GM19395 (cell line): ENCODE data around the gene EVPL.

ENCODE experiments used
- ATAC-seq: cut with Tn5 transposase; IDR thresholded peaks from one replicate; pipeline ENCODE4 v1.9.1; 2021; ENCODE audit warnings: mild to moderate bottlenecking, moderate library complexity; ENCODE audit not compliant: unreplicated experiment

EVPL gene

DNA sequence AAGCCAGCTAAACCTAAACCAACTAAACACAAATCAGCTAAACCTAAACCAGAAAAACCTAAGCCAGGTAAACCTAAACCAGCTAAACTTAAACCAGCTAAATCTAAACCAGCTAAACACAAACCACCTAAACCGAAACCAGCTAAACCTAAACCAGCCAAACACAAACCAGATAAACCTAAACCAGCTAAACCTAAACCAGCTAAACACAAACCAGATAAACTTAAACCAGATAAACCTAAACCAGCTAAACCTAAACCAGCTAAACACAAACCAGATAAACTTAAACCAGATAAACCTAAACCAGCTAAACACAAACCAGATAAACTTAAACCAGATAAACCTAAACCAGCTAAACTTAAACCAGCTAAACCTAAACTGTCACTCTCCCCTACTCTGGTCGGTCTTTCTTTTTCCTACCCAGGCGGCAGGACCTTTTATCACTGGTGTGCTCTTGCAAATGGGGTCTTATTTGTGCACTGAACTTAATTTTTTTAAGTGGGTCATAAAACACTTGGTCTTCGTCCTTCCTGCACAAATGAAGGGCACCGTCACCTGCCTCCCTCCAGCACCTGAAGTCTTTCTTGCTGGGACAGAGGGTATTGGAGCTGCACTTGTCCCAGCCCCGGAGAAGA is 7.2 kb downstream of the EVPL start:
- no peak for ATAC-seq

DNA sequence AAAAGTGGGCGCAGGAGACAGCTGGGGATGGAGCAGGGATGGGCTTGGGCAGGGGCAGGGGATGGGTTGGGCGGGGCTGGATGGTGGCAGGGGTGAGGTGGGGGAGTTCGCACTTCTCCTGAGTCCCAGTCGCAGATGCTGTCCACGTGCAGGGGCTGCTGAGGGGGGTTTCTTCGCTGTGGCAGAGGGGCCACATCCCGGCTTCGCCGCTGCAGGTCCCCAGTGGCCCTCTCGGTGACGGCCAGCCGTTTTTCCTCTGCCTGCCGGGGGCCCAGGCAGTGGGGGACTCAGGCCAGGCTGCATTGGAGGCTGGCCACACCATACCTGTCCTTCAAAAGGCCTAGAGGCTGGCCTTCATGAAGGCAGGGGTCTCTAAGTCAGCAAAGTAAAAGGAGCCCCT is 8.3 kb downstream of the EVPL start:
- no peak for ATAC-seq

GRCh38 chr17:76018340-76018680 is 8.8 kb downstream of the EVPL start:
- ATAC-seq, result no peak

GRCh38 chr17:76017481-76018339 is 9.4 kb downstream of the EVPL start:
- no peak for ATAC-seq

DNA sequence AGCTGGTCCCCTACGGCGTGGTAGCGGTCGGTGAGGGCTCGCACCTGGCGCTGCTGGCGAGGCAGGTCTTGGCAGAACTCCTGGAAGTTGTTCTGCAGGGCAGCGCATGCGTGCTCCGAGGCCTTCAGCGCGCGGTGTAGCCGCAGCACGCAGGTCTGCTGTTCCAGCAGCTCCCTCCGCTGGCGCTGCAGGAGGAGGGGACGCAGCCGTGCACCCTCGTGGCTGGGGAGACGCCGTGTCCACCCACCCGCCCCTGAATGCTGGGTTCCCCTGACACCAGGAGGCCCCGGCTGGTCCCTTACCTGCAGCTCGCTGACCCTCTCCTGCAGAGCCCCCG is 12.2 kb downstream of the EVPL start:
- no peak for ATAC-seq

DNA sequence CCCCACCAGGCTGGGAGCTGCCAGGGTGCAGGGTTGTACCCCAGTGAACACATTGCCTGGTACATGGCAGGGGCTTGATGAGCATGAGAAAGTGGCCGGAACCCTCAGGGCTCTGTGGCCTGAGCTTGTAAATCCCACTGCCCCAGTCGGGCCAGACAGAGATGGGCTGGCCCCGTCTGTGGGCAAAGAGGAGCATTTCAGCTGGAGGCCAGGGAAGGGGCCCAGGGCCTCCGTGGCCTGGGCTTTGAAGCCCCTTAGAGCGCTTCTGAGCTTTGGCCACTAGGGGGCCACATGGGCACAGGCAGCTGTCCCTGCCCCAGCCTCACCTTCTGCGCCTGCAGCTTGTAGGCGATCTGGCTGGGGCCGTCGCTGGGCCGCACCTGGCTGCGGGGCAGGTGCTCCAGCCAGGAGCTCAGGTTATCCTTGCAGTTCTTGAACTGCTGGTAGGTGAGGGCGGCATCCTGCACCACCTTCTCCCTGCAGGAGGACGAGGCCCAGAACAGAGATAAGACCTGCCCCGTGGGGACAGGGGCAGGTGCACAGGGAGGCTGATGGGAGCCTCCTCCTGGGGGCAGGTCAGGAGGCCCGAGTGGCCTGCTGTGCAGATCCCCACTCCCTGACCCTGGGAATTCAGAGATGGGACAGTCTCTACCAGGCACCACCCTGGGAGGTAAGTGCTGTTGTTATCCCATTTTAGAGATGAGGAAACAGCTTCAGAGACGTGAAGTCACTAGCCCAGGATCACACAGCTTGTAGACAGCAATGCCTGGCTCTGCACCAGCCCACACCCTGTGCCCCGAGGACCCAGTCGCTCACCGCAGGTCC is 12.8 kb downstream of the EVPL start:
- ATAC-seq, result no peak

DNA sequence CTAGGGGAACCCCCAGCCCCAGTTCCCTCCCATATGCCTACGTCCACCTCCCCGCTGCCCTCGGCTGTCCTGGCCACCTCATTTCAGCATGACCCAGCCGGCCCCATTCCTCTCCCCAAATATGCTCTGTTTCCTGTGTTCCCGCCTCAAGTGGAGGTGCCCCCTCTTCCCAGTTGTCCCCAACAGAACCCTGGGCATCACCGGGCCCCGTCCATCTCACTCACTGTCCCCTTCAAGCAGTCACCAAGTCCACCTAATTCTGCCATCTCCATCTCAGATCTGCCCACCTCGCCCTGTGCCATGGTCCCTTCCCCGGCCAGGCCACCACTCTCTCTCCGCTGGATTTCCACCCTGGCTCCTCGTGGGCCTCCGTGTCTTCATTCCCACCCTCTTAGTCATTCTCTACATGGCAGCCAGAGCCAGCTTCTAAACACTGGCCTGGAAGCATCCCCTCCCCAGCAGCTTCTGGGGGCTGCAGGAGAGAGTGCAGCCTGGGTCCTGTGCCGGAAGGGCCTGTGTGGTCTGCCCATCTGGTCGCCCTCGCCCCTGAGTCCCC is 13.7 kb downstream of the EVPL start:
- ATAC-seq, result no peak

- ATAC-seq, result no peak
These were observed 15.2 kb downstream of the EVPL start for GRCh38 chr17:76011951-76012350.

GRCh38 chr17:76009969-76010661 is 17.0 kb downstream of the EVPL start:
- no peak for ATAC-seq

DNA sequence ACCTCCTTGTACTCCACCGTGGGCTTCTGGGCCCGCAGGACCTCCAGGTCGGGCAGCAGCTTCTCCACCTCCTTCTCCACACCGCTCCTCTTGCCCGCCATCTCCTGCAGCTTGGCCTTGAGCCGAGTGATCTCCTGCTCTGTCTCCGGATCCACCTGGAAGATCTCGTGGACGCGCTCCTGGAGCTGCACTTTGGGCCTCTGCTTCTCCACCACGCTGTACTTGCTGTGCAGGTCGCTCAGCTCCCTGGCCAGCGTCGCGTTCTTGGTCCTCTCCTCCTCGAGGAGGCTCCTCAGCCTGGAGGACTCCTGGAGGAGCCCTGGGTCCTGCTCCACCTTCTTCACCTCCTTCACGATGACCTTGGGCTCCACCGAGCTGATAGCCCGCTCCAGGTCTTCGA is 17.7 kb downstream of the EVPL start:
- ATAC-seq, result no peak

DNA sequence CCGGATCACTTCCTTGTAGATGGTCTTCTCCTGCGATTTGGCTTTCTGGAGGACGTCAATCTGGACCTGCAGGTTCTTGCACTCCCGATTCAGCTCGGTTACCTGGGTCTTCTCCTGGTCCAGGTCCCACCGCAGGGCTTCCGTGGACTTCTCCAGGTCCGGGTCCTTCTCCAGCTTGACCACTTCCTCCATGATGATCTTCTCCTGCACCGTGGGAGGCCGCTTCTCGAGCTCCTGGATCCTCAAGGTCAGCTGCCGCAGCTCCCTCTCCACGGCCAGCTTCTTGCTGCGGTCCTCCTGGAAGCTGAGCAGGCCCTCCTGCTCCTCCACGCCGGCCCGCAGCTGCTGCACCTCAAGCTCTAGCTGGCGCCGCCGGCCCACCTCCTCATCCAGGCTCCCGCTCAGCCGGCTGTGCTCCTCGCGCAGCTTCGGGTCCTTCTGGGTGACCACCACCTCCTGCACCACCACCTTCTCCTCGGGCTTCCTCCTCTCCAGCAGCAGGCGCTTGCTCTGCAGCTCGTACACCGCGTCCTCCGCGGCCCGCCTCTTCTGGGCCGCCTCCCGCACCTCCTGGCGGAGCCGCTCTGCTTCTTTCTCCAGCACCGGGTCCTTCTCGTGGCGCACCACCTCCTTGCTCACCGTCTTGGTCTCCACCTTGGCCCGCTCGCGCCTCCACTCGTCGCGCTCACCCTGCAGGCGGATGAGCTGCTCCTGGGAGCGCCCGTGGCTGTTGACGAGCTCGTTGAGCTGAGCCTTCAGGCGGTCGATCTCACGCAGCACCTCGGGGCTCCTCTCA is 18.3 kb downstream of the EVPL start:
- no peak for ATAC-seq

DNA sequence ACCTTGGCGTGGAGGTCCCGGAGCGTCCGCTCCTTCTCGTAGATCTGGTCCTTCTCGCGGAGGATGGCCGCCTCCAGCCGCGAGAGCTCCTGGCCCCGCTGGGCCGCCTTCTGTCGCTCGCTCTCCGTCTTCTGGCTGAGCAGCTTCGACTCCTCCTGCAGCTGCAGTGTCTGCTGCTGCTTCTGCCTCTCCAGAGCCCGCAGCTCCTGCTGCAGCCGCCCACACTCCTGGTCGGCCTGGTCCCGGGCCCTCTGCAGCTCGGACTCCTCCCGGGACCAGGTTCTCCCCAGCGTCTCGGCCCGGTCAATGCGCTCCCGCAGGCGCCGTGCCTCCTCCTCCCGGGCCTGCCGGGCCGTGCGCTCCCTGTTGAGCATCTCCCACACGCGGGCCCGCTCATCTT is 18.9 kb downstream of the EVPL start:
- no peak for ATAC-seq

- no peak for ATAC-seq
These were observed 19.3 kb downstream of the EVPL start for GRCh38 chr17:76007850-76008165.

GRCh38 chr17:76007131-76007849 is 19.8 kb downstream of the EVPL start:
- ATAC-seq, result no peak

GRCh38 chr17:76005263-76006149 is 21.6 kb downstream of the EVPL start:
- ATAC-seq, result no peak

DNA sequence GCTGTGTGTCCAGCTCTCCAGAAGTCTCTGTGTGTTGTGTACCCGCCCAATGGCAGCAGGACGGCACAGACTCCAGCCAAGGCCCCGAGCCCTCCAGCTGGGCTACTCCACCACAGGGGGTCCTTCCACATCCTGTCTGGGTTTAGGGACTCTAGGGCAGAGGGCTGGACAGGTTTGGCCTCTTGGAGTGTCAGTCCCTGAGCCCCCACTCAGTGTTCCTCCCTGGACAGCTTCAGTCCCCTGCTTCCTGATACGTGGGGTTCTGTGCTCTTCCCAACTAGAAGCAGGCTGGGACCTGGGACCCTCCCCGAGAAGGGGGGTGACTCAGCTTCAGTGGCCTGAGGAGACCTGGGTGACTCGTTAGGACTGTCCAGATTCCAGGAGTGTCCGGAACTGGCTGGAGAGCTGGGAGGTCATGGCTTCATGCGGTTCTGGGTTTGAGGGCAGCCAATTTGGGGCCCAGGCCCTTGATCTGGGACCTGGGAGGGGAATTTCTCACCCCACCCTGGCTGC is 22.3 kb downstream of the EVPL start:
- no peak for ATAC-seq

DNA sequence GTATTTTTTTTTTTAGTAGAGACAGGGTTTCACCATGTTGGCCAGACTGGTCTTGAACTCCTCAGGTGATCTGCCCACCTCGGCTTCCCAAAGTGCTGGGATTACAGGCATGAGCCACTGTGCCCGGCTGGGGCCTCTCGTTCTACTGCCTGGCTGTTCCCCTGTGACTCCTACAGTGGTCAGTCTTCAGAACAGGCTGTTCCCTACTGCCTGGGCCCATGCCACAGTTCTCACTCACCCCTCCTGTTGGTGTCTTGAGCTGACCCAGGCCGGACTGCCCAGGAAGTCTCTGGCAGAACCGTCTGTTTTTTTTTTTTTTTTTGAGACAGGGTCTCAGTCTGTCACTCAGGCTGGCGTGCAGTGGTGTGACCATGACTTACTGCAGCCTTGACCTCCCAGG is 23.2 kb downstream of the EVPL start:
- ATAC-seq, result no peak

- no peak for ATAC-seq
These were observed 25.0 kb downstream of the EVPL start for GRCh38 chr17:76002100-76002499.
